SH-SY5Y (cell line): ENCODE results near the gene TREX2.

ENCODE experiments used
- GATA2 ChIP-seq: IDR thresholded peaks from 2 replicates; pipeline ENCODE4 v1.6.1; 2011; ENCODE audit warnings: mild to moderate bottlenecking, low read depth, low read length
- GATA3 ChIP-seq: IDR thresholded peaks from 2 replicates; pipeline ENCODE4 v1.6.1; 2011; ENCODE audit warnings: low read depth, mild to moderate bottlenecking, low read length, moderate library complexity

TREX2 gene

GRCh38 chrX:153469811-153470410, 24.1 kb upstream of the TREX2 start:
- TF ChIP-seq GATA3, result no peak
- TF ChIP-seq GATA2, result no peak

GRCh38 chrX:153468008-153468580, 22.2 kb upstream of the TREX2 start:
- TF ChIP-seq GATA3, result no peak
- TF ChIP-seq GATA2, result no peak

- TF ChIP-seq GATA3 (no peak), GATA2 (no peak)
Measured at GRCh38 chrX:153465691-153466380, 20.0 kb upstream of the TREX2 start.

- no peak for TF ChIP-seq GATA2
- no peak for TF ChIP-seq GATA3
Measured at GRCh38 chrX:153464116-153464515, 18.3 kb upstream of the TREX2 start.

GRCh38 chrX:153463556-153463955, 17.7 kb upstream of the TREX2 start:
- TF ChIP-seq GATA2, result no peak

- TF ChIP-seq GATA2, result no peak
- TF ChIP-seq GATA3, result no peak
Measured at GRCh38 chrX:153463031-153463430, 17.2 kb upstream of the TREX2 start.

- TF ChIP-seq GATA2 (no peak), GATA3 (no peak)
Measured at GRCh38 chrX:153462291-153462690, 16.4 kb upstream of the TREX2 start.

GRCh38 chrX:153460826-153461225, 15.0 kb upstream of the TREX2 start:
- TF ChIP-seq GATA3 (no peak), GATA2 (no peak)

- TF ChIP-seq GATA2 (no peak), GATA3 (no peak)
Measured at GRCh38 chrX:153459986-153460385, 14.1 kb upstream of the TREX2 start.

- TF ChIP-seq GATA3, result no peak
- no peak for TF ChIP-seq GATA2
Measured at GRCh38 chrX:153458476-153458875, 12.6 kb upstream of the TREX2 start.

- no peak for TF ChIP-seq GATA3
Measured at GRCh38 chrX:153457827-153458466, 12.1 kb upstream of the TREX2 start.

- no peak for TF ChIP-seq GATA3
- no peak for TF ChIP-seq GATA2
Measured at GRCh38 chrX:153457136-153457825, 11.4 kb upstream of the TREX2 start.

GRCh38 chrX:153456704-153457103, 10.8 kb upstream of the TREX2 start:
- TF ChIP-seq GATA3, result no peak
- no peak for TF ChIP-seq GATA2

- TF ChIP-seq GATA2 (no peak), GATA3 (no peak)
Measured at GRCh38 chrX:153456161-153456560, 10.3 kb upstream of the TREX2 start.

GRCh38 chrX:153455571-153455970, 9.7 kb upstream of the TREX2 start:
- TF ChIP-seq GATA3 (no peak), GATA2 (no peak)
